B cell (primary cell): ENCODE results near the gene RHEBL1.

Experiments used
- EZH2 ChIP-seq: IDR thresholded peaks from 2 replicates; pipeline ENCODE4 v1.6.1; 2012; ENCODE audit warnings: borderline replicate concordance, low read depth, mild to moderate bottlenecking, moderate library complexity, low read length; ENCODE audit not compliant: insufficient read depth, poor library complexity, severe bottlenecking
- TF ChIP-seq, protein P1 (sequence below): fragments of 200-600 bp; IDR thresholded peaks from one replicate; pipeline ENCODE4 v1.8.0; 2022; ENCODE audit warnings: antibody characterized with exemption, mild to moderate bottlenecking

DNA sequence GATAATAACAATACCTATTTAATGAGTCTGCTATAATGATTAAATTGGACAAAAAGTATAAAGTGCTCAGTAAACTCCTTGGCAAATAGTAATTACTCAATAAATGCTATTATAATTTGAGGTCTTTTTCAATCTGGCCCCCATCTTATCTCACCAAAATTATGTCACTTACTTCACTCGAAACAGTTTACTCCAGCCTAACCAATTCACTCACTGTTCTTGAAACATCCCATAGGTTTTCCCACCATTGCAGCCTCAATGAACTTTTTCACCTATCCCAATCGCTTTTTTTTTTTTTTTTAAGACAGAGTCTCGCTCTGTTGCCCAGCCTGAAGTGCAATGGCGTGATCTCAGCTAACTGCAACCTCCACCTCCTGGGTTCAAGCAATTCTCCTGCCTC, 33.8 kb downstream of the RHEBL1 start:
- TF ChIP-seq, protein P1, sequence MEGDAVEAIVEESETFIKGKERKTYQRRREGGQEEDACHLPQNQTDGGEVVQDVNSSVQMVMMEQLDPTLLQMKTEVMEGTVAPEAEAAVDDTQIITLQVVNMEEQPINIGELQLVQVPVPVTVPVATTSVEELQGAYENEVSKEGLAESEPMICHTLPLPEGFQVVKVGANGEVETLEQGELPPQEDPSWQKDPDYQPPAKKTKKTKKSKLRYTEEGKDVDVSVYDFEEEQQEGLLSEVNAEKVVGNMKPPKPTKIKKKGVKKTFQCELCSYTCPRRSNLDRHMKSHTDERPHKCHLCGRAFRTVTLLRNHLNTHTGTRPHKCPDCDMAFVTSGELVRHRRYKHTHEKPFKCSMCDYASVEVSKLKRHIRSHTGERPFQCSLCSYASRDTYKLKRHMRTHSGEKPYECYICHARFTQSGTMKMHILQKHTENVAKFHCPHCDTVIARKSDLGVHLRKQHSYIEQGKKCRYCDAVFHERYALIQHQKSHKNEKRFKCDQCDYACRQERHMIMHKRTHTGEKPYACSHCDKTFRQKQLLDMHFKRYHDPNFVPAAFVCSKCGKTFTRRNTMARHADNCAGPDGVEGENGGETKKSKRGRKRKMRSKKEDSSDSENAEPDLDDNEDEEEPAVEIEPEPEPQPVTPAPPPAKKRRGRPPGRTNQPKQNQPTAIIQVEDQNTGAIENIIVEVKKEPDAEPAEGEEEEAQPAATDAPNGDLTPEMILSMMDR, result no peak
- no peak for TF ChIP-seq EZH2
